Measurements from ENCODE around the gene EPB41. TPM values are rescaled to one million over a fixed set of nuclear protein-coding genes. Genes with fewer than 3 reads are reported as not detected.
"Not testable (repeated sequence)": the region's sequence is repeated elsewhere in the genome, so short reads cannot be mapped to it uniquely, and the experiment has no call there.

The EPB41 gene
- total RNA-seq, 1 donor from 2014 or later = 102 TPM

DNA sequence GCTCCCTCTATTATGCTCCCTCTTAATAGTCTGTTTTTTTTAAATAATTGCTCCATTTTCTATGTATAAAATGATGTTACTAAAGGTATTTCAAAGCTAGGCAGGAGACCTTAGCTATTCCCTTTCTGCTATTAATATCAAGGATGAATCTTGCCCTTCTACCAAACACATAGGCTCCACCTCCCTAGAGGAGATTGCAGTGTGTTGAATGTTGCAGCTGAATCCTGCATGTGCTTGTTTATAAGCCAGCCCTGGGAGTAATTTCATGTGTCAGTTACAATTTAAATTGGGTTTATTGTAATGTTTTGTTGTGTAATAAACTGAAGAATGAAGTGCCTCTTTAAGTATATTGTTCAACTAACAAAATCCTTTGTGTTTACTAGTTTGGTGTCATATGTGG lies 143.3 kb downstream of the EPB41 start:
- H3K4me1 Mint-ChIP-seq (ENCODE audit: low read depth) = no peaks in the 10 kb centered on the region
- H3K27ac Mint-ChIP-seq = no peak overlapping the region
- TF ChIP-seq, protein P1, sequence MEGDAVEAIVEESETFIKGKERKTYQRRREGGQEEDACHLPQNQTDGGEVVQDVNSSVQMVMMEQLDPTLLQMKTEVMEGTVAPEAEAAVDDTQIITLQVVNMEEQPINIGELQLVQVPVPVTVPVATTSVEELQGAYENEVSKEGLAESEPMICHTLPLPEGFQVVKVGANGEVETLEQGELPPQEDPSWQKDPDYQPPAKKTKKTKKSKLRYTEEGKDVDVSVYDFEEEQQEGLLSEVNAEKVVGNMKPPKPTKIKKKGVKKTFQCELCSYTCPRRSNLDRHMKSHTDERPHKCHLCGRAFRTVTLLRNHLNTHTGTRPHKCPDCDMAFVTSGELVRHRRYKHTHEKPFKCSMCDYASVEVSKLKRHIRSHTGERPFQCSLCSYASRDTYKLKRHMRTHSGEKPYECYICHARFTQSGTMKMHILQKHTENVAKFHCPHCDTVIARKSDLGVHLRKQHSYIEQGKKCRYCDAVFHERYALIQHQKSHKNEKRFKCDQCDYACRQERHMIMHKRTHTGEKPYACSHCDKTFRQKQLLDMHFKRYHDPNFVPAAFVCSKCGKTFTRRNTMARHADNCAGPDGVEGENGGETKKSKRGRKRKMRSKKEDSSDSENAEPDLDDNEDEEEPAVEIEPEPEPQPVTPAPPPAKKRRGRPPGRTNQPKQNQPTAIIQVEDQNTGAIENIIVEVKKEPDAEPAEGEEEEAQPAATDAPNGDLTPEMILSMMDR (IDR thresholded peaks at IDR 0.05; ENCODE audit: unreplicated experiment) = no peak
- H3K9me3 Mint-ChIP-seq (ENCODE audit: low read depth) = no peaks in the 10 kb centered on the region
- no peaks in the 10 kb centered on the region for H3K27me3 Mint-ChIP-seq
- H3K36me3 Mint-ChIP-seq (ENCODE audit: insufficient read depth) = peaks cover 2% of the 10 kb centered on the region
- no peak overlapping the region for H3K4me3 Mint-ChIP-seq (ENCODE audit: low read depth)
- no peak for DNase-seq (ENCODE audit: low spot score, unreplicated experiment)

- no peak overlapping the region for H3K27ac Mint-ChIP-seq
- DNase-seq (ENCODE audit: low spot score, unreplicated experiment) = no peak
- no peaks in the 10 kb centered on the region for H3K36me3 Mint-ChIP-seq (ENCODE audit: insufficient read depth)
- H3K4me1 Mint-ChIP-seq (ENCODE audit: low read depth) = no peaks in the 10 kb centered on the region
- H3K9me3 Mint-ChIP-seq (ENCODE audit: low read depth) = no peaks in the 10 kb centered on the region
- H3K27me3 Mint-ChIP-seq = no peaks in the 10 kb centered on the region
- no peak overlapping the region for H3K4me3 Mint-ChIP-seq (ENCODE audit: low read depth)
- TF ChIP-seq, protein P1 (IDR thresholded peaks at IDR 0.05; ENCODE audit: unreplicated experiment) = no peak
Observed at GRCh38 chr1:29062157-29062942, 148.0 kb downstream of the EPB41 start.

GRCh38 chr1:29064064-29064463 lies 149.7 kb downstream of the EPB41 start:
- Mint-ChIP-seq H3K27ac (no peak overlapping the region), H3K36me3 (ENCODE audit: insufficient read depth) (no peaks in the 10 kb centered on the region), H3K4me3 (ENCODE audit: low read depth) (no peak overlapping the region), H3K9me3 (ENCODE audit: low read depth) (no peaks in the 10 kb centered on the region), H3K4me1 (ENCODE audit: low read depth) (no peaks in the 10 kb centered on the region), H3K27me3 (no peaks in the 10 kb centered on the region)
- no peak for DNase-seq (ENCODE audit: low spot score, unreplicated experiment)
- TF ChIP-seq, protein P1 (IDR thresholded peaks at IDR 0.05; ENCODE audit: unreplicated experiment) = no peak

- no peaks in the 10 kb centered on the region for H3K4me1 Mint-ChIP-seq (ENCODE audit: low read depth)
- peaks cover 3% of the 10 kb centered on the region for H3K36me3 Mint-ChIP-seq (ENCODE audit: insufficient read depth)
- TF ChIP-seq, protein P1 (IDR thresholded peaks at IDR 0.05; ENCODE audit: unreplicated experiment) = no peak
- H3K27ac Mint-ChIP-seq = no peak overlapping the region
- no peak overlapping the region for H3K4me3 Mint-ChIP-seq (ENCODE audit: low read depth)
- H3K27me3 Mint-ChIP-seq = no peaks in the 10 kb centered on the region
- no peaks in the 10 kb centered on the region for H3K9me3 Mint-ChIP-seq (ENCODE audit: low read depth)
- no peak for DNase-seq (ENCODE audit: low spot score, unreplicated experiment)
Observed at GRCh38 chr1:29077155-29077554, 162.8 kb downstream of the EPB41 start.

DNA sequence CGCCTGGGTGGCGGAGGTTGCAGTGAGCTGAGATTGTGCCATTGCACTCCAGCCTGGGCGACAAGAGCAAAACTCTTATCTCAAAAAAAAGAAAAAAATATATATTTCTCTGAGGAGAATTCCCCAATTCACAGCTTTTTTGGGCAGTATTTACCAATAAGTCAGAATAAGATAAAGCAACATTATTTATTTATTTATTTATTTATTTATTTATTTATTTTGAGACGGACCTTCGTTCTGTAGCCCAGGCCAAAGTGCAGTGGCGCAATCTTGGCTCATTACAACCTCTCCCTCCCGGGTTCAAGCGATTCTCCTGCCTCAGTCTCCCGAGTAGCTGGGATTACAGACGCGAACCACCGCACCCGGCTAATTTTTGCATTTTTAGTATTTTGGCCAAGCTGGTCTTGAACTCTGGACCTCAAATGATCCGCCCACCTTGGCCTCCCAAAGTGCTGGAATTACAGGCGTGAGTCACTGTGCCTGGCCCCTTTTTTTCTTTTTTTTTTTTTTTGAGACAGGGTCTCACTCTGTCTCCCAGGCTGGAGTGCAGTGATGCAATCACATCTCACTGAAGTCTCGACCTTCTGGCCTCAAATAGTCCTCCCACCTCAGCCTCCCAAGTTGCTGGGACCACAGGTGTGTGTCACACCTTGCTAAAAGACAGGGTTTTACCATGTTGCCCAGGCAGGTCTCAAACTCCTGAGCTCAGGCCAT lies 165.7 kb downstream of the EPB41 start:
- H3K4me3 Mint-ChIP-seq (ENCODE audit: low read depth); H3K9me3 Mint-ChIP-seq (ENCODE audit: low read depth); H3K36me3 Mint-ChIP-seq (ENCODE audit: insufficient read depth); H3K27ac Mint-ChIP-seq; H3K4me1 Mint-ChIP-seq (ENCODE audit: low read depth); DNase-seq (ENCODE audit: low spot score, unreplicated experiment); H3K27me3 Mint-ChIP-seq: not testable (repeated sequence)

Measured in progenitor cell of endocrine pancreas (in vitro differentiated cells).